Stimulated activated CD8-positive, alpha-beta memory T cell treated with anti-CD3 and anti-CD28 coated beads, Interleukin-15, amount 100 ng/mL, for 4 hours (primary cell): Measurements from ENCODE around the gene BAAT.
"Not testable (repeated sequence)": the region's sequence is repeated elsewhere in the genome, so short reads cannot be mapped to it uniquely, and the experiment has no call there.

Experiments used
- DNase-seq, 2 donors: peaks; one replicate each; pipeline ENCODE4 v3.0.0-alpha.2; 2020; ENCODE audit warnings: low read depth in 2 of 2

Gene BAAT

GRCh38 chr9:101384873-101385536 lies at the start of gene BAAT:
Gene BAAT, minus strand, starts transcription at chr9:101385006. Its CDS starts 13,602 bp downstream, at chr9:101371404.
- not testable (repeated sequence) for DNase-seq

DNA sequence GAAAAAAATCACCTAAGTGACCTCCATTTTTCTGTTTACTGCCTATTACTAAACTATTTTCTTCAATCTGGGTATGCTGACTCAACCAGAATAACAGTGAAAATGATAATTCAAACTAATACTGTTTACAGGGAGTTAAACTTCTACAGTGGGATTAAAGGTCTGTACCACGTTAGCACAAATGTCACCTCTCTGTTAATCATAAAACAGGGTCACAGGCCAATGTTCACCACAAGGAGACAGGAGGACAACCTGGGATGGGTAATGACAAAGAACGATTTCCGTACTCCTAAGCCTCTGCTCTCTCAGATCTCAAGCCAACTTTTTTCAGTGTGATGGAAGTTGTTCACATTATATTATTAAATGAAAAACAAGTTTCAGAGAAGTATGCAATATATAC lies 48.4 kb upstream of the BAAT start:
- DNase-seq, result no peak

DNA sequence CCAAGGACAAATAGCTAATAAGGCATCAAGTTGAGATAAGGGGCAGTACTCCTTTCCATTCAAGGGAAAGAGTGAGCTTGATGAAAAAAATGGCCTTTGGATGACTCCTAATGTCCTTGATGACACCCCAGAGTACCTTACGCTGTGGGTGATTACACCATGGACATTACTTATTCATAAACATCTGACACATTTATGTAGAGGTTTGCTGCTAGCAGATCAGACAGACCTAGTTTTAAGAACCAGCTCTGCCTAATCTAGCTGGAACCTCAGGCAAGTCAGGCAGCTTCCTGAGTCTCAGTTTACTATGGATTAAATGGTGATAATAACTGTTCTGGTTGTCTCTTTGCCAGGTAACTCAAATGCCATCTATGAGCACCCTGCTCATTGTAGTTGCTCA lies 47.9 kb upstream of the BAAT start:
- no peak for DNase-seq

DNA sequence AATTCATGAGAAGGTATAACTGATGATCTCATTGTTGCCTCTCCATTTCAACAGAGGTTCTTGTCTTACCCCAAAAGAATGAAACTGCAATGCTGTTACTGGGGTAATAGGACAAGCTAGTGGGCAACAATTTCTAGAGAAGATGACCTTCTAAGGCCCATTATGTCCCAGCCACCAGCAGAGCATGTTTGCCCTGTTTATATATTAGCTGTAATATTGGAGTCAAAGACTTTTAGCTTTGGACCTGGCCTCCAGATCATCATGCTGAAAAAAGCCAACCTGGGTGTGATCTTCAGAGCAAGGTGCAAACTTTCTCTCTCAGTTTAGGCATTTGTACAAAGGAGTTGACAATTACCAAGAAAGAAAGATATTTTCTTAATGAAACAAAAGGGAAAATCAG lies 47.4 kb upstream of the BAAT start:
- no peak for DNase-seq

DNA sequence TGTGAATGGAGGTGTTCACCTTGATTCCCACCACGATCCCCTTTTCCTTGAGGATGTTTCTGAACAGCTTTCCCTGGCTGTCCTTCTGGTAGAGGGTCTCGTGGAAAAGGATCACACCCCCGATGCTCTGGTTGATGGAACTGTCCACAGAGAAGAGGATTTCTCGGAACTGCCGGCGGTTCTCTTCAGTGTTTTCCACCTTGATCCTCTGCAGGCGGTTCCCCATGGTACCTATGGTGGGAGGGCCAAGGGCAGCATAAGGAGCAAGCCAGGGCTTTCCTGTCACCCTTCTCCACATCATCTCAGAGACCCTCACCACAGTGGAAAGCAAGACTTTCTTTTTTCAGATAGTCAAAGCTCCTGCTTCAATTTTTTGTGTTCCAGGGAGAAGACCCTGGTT lies 44.9 kb upstream of the BAAT start:
- DNase-seq, result no peak

GRCh38 chr9:101428909-101429308 lies 44.1 kb upstream of the BAAT start:
- no peak for DNase-seq

DNA sequence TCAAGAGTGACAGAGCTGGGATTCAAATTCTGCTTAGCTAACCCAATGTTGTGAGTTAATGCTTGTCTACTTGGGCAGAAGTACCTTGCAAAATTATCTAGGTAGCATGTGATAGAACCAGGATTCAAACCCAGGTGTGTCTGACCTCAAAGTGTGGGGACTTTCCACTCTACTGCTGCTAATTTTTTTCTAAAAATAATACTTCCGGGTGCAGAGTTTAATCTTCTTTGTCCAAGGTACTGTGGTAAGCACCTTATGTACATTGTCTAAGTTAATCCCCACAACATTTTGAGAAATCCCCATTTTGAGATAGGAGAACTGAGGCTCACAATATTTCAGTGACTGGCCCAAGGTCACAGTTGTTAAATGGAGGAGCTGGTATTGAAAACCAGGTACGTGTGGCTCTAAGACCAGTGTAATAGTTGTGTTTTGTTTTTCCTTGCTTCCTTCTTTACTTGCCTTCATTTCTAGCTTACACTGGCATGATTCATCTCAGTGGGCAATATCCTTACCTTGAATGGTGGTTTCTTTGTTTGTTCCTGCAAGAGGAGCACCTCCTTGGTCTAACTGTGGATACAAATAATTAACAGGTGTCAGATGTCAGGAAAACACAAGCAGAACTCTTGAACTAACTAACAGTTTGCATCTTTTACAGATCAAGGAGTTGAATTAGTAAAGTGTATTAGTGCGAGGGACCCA lies 43.3 kb upstream of the BAAT start:
- DNase-seq, result no peak

DNA sequence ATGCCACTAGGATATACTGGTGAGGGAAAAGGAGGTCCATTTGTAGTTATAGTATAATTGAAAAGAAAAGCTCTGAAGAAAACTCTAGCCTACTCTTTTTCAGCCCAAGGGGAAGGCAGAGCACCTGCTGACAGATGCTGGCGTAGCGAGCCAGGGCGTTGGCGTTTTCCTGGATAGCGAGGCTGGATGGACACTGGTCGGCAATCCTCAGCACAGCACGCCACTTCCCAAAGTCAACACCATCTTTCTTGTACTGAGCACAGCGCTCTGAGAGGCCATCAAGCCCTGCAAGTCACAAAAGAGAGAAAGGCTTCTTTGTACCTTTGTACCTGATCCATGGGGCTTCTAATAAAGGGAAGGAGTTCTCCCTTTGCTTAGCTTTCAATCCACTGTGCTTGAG lies 42.6 kb upstream of the BAAT start:
- no peak for DNase-seq

GRCh38 chr9:101421653-101422065 lies 36.9 kb upstream of the BAAT start:
- DNase-seq, result no peak

GRCh38 chr9:101419863-101420262 lies 35.1 kb upstream of the BAAT start:
- DNase-seq, result no peak

- no peak for DNase-seq
Observed at GRCh38 chr9:101418518-101419430, 34.0 kb upstream of the BAAT start.

DNA sequence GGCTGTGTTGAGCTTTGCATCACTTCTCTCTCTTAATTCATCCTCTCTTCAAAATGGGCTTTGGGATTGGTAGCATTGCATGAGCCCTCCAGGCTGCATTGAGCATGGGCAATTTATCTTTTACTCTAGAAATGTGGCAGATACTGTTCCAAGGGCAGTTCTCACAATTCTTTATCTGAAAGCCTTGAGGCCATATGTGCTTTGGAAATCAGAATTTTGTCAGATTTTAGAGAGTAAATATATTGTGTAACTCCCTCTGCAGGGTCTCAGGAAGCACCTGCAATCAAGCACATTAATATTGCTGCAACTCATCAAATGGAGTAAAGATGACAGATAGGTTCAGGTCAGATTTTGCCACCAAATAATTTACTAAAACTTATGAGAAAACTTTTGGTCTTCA lies 33.2 kb upstream of the BAAT start:
- DNase-seq, result no peak

- DNase-seq, result no peak
Observed at GRCh38 chr9:101417389-101417788, 32.6 kb upstream of the BAAT start.

- DNase-seq, result no peak
Observed at GRCh38 chr9:101415578-101415977, 30.8 kb upstream of the BAAT start.

DNA sequence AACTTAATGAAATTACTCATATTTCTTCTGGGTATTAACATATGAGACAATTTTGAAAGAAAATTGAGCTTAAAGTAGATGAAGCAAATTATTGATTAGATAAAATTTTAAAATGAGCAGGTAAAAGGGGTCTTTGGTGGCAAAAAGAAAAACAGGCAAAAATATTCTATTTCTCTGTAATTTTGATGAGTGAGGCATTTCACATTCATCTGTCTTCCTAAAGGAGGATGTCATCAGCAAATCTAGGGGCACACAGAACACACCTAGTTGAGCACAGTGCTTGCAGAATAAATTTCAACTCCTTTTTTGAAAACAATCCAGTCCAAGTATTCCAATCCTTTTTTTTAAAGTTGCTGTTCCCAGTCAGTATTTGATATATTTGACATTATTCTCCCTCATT lies 30.0 kb upstream of the BAAT start:
- DNase-seq, result no peak

DNA sequence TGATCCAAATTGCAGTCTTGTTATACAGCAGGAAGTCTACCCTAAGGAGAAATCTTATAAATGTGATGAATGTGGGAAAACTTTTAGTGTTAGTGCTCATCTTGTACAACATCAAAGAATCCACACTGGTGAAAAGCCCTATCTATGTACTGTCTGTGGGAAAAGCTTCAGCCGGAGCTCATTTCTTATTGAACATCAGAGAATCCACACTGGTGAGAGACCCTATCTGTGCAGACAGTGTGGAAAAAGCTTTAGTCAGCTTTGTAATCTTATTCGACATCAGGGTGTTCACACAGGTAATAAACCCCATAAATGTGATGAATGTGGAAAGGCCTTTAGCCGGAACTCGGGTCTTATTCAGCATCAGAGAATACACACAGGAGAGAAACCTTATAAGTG lies 24.3 kb upstream of the BAAT start:
- DNase-seq, result no peak

- no peak for DNase-seq
Observed at GRCh38 chr9:101408374-101409078, 23.7 kb upstream of the BAAT start.

- no peak for DNase-seq
Observed at GRCh38 chr9:101403516-101404285, 18.9 kb upstream of the BAAT start.

DNA sequence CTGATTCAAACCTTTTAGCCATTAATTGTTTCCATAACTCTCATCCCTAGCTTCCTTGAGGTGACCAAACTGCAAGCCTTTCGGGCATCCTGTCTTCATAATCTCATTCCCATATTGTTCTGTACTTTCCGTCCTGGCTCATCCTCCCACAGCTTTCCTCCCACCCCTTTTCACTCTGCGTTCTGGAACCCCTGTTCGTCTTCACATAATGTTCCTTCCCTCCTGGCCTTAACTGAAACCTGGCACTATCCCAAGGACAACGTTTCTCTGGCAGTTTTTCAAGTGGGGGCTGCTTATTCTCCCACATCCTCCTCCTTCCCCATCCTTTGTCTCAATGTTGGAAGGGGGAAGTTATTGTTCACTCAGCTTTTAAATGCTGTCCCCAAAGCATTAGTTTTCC lies 15.3 kb upstream of the BAAT start:
- no peak for DNase-seq

DNA sequence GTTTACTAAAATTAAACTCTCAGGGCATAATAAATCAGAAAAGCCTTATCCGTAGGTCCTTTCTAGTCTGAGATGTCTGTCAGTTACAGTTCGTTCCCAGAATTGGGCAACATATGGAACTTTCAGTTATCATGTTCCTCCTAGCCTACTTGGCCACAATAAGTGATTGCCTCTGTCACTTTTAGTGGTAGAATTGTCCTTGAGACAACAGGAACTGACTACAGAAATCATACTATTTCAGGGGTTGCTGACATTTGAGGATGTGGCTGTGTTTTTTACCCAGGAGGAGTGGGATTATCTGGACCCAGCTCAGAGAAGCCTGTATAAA lies 14.8 kb upstream of the BAAT start:
- DNase-seq, result no peak

GRCh38 chr9:101398930-101399642 lies 14.3 kb upstream of the BAAT start:
- DNase-seq, result no peak
